ENCODE data around the gene SMPDL3B.

SMPDL3B gene

GRCh38 chr1:27941671-27942540 is 7.1 kb downstream of the SMPDL3B start:
- no peak for DNase-seq

DNA sequence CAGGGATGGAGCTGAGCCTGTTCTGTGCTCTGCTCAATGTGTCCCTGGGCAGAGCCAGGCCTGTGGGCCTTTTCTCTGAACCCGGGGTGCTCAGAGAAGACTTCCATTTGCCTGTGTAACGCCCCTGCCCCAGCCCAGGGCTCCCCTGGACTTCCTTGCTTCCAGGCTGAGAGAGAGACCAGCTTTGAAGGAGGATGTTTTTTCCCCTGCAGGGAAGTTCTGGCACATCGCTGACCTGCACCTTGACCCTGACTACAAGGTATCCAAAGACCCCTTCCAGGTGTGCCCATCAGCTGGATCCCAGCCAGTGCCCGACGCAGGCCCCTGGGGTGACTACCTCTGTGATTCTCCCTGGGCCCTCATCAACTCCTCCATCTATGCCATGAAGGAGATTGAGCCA is 10.2 kb downstream of the SMPDL3B start:
- DNase-seq = no peak

DNA sequence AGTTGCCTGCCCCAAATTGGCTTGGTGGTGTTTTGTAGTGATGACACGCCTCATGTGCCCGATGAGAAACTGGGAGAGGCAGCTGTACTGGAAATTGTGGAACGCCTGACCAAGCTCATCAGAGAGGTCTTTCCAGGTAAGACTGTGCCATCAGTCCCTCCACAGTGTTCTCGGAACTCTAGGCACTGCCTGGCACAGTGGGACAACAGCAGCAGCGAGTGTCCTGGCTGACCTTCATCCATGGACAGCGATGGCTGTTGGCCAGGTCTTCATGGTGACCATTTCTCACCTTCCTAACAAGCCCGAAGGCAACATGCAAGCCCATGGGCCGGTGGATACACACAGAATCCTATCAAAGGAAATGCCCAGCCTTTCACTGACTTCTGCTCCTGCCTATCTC is 14.2 kb downstream of the SMPDL3B start:
- no peak for DNase-seq

DNA sequence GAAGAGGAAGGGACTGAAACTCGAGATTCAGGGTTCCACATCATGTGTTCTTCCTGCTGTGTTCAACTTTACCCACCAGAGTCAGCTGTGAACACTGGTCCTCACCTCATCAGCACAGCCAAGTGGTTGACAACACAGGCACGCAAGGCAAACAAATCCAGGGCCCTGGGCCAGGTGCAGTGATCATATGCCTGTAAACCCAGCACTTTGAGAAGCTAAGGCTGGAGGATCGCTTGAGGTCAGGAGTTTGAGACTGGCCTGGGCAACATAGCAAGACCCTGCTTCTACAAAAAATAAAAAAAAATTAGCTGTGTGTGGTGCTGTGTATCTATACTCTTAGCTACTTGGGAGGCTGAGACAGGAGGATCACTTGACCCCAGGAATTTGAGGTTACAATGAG is 16.6 kb downstream of the SMPDL3B start:
- no peak for DNase-seq

DNA sequence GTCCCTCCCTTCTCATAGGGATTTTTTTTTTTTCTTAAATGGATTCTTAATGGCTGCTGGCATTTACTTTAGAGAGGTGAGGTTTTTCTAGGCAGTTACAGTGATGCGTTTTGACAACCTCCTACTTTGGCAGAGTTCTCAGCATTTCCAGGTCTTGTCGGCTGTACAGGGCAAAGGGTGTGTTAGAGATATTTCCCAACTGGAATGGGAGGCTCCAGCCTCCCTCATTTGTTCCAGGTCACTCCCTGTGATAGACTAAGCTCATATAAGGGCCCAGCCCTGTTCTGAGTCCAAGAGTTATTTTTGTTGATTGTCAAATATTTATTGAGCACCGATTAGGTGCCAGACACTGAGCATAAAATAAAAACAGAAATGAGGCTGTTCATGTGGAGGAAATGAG is 17.3 kb downstream of the SMPDL3B start:
- no peak for DNase-seq

DNA sequence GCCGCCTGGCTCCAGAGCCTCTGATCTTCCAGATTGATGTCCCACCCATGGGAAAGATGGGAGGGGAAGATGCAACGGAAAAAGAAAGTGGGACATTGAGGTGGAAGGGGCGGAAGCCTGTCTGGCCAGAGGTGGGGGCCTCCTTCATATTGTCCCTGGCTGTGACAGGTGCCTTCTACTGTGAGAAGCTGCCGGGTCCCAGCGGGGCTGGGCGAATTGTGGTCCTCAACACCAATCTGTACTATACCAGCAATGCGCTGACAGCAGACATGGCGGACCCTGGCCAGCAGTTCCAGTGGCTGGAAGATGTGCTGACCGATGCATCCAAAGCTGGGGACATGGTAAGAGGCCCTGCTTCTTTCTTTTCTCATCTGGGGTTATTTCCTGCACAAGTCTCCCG is 19.4 kb downstream of the SMPDL3B start:
- DNase-seq = no peak

DNA sequence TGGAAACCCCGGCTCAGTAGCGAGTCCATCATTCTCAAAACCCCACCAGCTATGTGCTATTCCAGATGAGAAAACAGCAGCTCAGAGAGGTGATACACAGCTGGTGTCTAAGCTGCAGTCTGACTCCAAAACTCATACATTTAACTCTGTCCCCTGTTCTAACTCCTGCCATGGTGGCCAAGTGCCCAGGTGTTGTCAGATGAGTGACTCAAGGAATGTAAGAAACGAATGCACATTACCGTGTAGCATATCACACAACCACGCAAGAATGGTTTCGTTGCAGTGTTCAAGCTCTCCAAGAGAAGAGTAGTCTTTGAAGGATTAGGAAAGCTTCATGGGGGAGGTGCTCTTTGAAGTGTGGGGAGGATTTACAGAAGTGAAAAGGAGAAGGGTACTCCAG is 20.3 kb downstream of the SMPDL3B start:
- no peak for DNase-seq

DNA sequence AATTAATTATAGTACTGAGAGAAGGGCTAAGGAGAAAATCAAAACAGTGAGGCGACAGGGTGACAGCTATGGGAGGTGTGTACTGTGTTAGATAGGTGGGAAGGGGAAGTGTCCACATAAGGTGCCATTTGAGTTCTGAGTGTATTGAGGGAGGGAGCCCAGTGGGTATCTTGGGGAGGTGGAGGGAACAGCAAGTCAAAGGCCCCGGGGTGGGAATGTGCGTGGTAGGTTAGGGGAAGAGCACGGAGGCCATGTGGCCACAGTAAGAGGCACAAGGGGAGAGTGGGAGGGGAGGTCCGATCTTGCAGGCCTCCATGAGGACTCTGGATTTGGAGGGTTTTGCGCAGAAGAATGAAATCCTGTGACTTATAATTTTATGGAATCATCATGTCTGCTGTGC is 22.0 kb downstream of the SMPDL3B start:
- no peak for DNase-seq

DNA sequence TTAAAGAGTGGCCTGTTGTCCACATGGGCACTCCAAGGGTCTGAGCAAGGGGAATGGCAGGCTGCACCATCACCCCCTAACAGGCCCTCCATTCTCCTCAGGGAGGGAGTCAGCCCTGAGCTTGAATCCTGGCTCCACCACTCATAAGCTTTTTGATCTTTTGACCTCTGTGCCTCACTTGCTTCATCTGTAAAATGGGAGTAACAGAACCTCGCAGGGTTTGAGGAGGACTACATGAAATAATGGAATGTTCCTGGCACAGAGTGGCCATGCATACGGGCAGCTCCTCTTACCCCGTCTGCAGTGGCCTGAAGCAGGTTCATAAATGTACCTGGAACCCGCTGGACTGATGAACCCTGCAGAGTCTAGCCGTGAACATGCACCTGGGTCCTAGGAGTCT is 22.9 kb downstream of the SMPDL3B start:
- DNase-seq = no peak

DNA sequence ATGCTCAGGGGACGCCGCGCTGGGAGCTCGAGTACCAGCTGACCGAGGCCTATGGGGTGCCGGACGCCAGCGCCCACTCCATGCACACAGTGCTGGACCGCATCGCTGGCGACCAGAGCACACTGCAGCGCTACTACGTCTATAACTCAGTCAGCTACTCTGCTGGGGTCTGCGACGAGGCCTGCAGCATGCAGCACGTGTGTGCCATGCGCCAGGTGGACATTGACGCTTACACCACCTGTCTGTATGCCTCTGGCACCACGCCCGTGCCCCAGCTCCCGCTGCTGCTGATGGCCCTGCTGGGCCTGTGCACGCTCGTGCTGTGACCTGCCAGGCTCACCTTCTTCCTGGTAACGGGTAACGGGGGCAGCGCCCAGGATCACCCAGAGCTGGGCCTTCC is 23.7 kb downstream of the SMPDL3B start:
- DNase-seq = no peak

DNA sequence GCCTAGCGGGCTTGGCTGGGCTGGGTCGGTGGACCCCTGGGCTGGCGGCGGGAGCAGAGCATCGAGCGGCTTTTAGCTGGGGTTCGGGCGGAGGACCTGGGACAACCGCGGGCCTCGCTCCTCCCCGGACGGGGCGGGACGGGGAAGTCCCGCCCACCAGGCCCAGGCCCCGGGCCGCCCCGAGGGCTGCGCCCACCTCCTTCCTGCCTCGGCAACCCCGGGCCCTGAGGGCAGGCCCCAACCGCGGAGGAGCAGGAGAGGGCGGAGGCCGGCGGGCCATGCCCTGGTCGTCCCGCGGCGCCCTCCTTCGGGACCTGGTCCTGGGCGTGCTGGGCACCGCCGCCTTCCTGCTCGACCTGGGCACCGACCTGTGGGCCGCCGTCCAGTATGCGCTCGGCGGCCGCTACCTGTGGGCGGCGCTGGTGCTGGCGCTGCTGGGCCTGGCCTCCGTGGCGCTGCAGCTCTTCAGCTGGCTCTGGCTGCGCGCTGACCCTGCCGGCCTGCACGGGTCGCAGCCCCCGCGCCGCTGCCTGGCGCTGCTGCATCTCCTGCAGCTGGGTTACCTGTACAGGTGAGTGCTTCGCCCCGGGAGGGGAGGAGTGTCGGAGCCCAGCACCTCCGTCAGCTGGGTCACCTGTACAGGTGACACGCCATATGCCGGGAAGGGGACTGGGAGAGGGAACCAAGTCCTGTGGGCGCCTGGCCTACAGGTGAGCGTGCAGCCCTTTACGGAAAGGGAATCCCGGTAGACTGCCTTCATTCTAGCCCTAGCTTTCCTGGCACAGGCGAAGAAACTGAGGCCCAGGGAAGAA is 25.2 kb downstream of the SMPDL3B start, which contains the start of gene XKR8:
Gene XKR8 (plus strand): TSS at position 182 of the 812 bp plus-strand sequence. CDS start 97 bp downstream, at position 279.
- peak; percentile 66 to 79 for DNase-seq

GRCh38 chr1:27960762-27961645 is 26.2 kb downstream of the SMPDL3B start:
- no peak for DNase-seq

DNA sequence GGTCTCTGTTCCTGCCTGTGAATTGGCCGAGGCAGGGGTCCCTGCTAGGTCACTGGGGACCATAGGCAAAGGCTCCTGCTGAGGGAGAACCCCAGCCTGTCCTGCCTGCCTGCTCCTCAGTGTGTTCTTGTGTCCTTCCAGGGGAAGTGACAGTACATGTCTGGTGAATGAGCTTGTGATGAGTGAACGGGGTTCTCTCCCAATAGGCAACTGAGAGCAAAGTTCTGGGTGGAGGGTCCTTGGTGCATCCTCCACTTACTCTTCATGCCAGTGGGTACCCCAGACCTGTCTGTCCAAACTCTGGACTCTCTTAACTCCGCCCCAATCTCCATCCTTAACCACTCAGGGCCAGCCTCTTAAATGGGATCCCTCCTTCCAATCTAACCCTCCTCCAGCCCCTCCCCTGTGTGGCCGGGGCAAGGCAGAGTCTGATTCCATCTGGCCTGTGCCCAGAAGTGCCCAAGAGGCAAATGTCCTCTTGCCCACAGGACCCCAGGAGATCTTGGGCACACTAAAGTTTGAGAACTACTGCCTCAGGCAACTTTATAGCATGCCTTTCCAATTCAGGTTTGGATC is 26.9 kb downstream of the SMPDL3B start:
- no peak for DNase-seq

DNA sequence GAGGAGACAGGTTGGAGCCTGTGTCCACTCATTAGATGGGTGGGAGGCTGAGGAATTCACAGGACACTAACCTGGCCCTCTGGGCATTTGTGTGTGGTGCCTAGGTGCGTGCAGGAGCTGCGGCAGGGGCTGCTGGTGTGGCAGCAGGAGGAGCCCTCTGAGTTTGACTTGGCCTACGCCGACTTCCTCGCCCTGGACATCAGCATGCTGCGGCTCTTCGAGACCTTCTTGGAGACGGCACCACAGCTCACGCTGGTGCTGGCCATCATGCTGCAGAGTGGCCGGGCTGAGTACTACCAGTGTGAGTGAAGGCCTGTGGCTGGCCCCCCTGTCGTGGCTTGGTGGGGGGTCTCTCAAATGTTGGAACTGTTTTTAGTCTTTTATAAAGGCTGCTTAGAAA is 28.6 kb downstream of the SMPDL3B start:
- no peak for DNase-seq

GRCh38 chr1:27966402-27967105 is 31.8 kb downstream of the SMPDL3B start:
- no peak for DNase-seq

GRCh38 chr1:27967106-27967883 is 32.5 kb downstream of the SMPDL3B start:
- DNase-seq = no peak

DNA sequence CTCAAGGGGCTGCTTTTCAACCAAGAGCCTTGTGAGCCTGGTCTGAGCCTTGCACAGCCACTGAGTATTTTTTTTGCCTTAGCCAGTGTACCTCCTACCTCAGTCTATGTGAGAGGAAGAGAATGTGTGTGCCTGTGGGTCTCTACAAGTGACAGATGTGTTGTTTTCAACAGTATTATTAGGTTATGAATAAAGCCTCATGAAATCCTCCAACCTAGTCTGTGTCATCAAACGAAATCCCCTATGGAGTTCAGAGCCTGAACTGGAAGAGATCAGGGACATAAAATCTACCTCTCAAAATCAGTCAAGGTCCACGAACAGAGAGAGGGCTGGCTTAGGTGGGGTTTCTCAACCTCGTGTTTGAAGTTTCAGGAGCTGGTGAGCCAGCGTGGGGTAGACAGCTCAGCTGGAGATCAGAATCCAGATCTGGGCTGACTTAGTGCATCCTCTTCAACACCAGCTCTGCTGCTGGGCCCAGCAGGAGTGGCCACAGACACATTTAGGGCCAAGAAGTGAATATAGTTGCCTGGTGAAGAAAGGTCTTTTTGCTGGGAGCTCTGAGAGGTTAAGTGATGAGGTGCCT is 33.2 kb downstream of the SMPDL3B start:
- no peak for DNase-seq

DNA sequence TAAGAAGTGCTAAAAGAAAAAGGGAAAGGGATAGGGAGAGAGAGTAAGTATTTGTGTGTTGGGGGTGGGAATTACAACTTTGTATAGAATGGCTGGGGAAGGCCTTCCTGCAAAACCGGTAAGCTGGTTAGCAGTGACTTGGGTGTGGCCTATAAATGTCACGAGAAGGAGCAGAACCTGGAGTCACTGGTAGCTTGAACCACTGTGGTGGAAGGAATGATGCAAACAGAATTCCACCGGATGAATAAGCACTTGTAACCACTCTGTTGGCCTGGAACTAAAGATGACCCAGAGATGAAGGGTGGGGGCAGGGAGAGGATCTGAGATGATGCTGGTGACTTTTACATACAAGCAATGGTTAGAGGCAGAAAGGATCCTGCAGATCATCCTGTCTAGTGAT is 33.9 kb downstream of the SMPDL3B start:
- no peak for DNase-seq

DNA sequence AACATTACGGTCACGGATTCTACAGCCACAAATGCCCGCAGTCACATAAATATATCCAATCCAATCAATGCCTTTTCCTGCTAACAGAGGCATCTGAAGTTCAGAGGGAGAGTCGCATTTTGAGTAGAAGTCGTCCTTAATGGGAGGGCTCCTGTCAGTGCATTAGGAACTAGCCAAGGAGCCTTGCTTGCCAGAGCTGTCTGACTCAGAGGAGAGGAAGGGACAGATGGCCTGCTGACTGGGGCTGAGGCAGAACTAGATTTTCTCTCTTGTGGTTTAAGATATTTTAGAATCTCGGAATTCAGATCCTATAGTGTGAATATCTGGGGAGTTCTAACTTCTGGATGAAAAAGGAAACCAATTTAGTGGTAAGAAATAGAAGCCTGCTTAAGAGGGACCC is 35.6 kb downstream of the SMPDL3B start:
- no peak for DNase-seq

DNA sequence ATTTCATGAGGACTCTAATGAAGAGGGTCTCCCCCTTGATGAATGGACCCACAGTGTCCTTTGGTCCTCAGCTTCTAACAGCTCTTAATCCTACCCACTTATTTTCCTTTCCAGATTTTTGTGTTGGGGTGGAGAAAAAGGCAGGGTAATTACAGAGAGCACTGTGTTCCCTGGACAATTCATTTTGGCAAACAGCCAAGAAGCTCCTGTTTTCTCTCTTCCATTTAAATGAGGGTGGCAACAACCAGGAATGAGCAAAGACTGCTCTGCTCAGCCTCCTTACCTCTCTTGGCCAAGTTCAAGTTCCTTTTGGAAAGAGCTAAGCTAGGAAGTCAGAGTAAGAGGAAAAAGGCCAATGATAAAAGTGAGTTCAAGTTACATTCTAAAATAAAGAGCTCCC is 36.9 kb downstream of the SMPDL3B start:
- peak; percentile 9 to 30 for DNase-seq

DNA sequence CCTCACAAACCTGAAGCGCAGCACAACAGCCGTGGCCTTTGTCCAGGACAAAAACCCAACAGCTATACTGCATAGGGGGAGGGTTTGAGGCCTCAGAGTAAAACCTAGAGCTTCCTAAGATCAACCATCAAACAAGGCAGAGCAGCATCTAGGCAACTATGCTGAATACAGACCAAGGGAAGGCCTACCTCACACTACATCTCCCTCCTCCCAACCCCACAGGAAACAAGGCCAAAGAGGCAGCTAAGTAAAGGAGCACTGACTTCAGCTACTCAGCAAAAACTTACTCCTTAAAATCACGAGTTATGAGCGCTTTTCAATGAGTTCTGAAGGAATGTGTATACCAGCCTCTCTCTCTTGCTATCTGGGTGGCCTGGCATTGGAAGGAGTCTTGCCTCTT is 37.3 kb downstream of the SMPDL3B start:
- no peak for DNase-seq

Data from NCI-H1930 (cell line).